K562 (cell line): ENCODE data around the gene DLK1. TPM values are rescaled to one million over a fixed set of nuclear protein-coding genes. Genes with fewer than 3 reads are reported as not detected.

Experiments used
- ATF1 ChIP-seq, 2 experiments: fragments of 450-650 bp in 1 of 2; IDR thresholded peaks; 2 replicates each; pipeline ENCODE4 v1.6.1; 2016; ENCODE audit warnings: missing compliant biosample characterization in 1 of 2, missing genetic modification characterization in 1 of 2
- CBX3 ChIP-seq, 2 experiments: IDR thresholded peaks; 1 replicate in 1 of 2; 2 replicates in 1 of 2; pipeline ENCODE4 v1.6.1; 2012; ENCODE audit warnings: inconsistent platforms in 2 of 2, low read length in 2 of 2, borderline replicate concordance in 1 of 2, control low read depth in 1 of 2
- CREM ChIP-seq: IDR thresholded peaks from 2 replicates; pipeline ENCODE4 v1.6.1; 2014; ENCODE audit warnings: antibody characterized with exemption, low read depth
- DNMT1 ChIP-seq: fragments of 450-650 bp; IDR thresholded peaks from 2 replicates; pipeline ENCODE4 v1.6.1; 2016; ENCODE audit warnings: antibody characterized with exemption, mild to moderate bottlenecking
- DPF2 ChIP-seq: fragments of 450-650 bp; IDR thresholded peaks from 2 replicates; pipeline ENCODE4 v1.6.1; 2016
- EP400 ChIP-seq: fragments of 450-650 bp; IDR thresholded peaks from 2 replicates; pipeline ENCODE4 v1.6.1; 2017; ENCODE audit warnings: antibody characterized with exemption, mild to moderate bottlenecking, moderate library complexity
- MAFF ChIP-seq: IDR thresholded peaks from 2 replicates; pipeline ENCODE4 v1.6.1; 2012; ENCODE audit warnings: low read length, improper control_type of control experiment
- NCOA1 ChIP-seq: fragments of 450-650 bp; IDR thresholded peaks from 2 replicates; pipeline ENCODE4 v1.6.1; 2016; ENCODE audit warnings: low read depth
- PHF21A ChIP-seq: fragments of 450-650 bp; IDR thresholded peaks from 2 replicates; pipeline ENCODE4 v1.6.1; 2017; ENCODE audit warnings: low read depth, borderline replicate concordance
- RCOR1 ChIP-seq, 2 experiments: IDR thresholded peaks; 2 replicates each; pipeline ENCODE4 v1.6.1; 2012; ENCODE audit warnings: low read depth in 2 of 2, low read length in 2 of 2, borderline replicate concordance in 1 of 2, improper control_type of control experiment in 1 of 2
- SMARCC2 ChIP-seq: fragments of 450-650 bp; IDR thresholded peaks from 2 replicates; pipeline ENCODE4 v1.6.1; 2017; ENCODE audit warnings: antibody characterized with exemption, moderate library complexity, mild to moderate bottlenecking, low read depth
- SOX6 ChIP-seq: fragments of 450-650 bp; IDR thresholded peaks from 2 replicates; pipeline ENCODE4 v1.6.1; 2014; ENCODE audit warnings: mild to moderate bottlenecking
- STAT5A ChIP-seq: IDR thresholded peaks from 2 replicates; pipeline ENCODE4 v1.6.1; 2012; ENCODE audit warnings: low read length, inconsistent platforms, borderline replicate concordance
- TAL1 ChIP-seq: fragments of 450-650 bp; IDR thresholded peaks from 2 replicates; pipeline ENCODE4 v1.6.1; 2016; ENCODE audit warnings: mild to moderate bottlenecking
- TBL1XR1 ChIP-seq, 2 experiments: IDR thresholded peaks; 2 replicates each; pipeline ENCODE4 v1.6.1; 2012; ENCODE audit warnings: improper control_type of control experiment in 2 of 2, low read length in 2 of 2, mild to moderate bottlenecking in 1 of 2
- ZNF174 ChIP-seq: fragments of 250-450 bp; sonication (Bioruptor Pico); IDR thresholded peaks from 2 replicates; pipeline ENCODE4 v1.4.0; 2020; ENCODE audit warnings: mild to moderate bottlenecking
- ZNF282 ChIP-seq: sonication (generic); formaldehyde crosslinking; IDR thresholded peaks from 2 replicates; pipeline ENCODE4 v1.8.1; 2023; ENCODE audit warnings: missing genetic modification reagents
- ZNF644 ChIP-seq: fragments of 200-800 bp; sonication (Bioruptor generic); IDR thresholded peaks from 2 replicates; pipeline ENCODE4 v1.6.1; 2016; ENCODE audit warnings: low read depth, missing genetic modification characterization, missing compliant biosample characterization
- ZNF778 ChIP-seq: fragments of 450-650 bp; formaldehyde crosslinking; IDR thresholded peaks from 2 replicates; pipeline ENCODE4 v1.4.0; 2020; ENCODE audit warnings: mild to moderate bottlenecking, moderate library complexity
- polyA plus RNA-seq, 8 experiments: library from polyadenylated mRNA; depleted of rRNA in 4 of 8; stranded (reverse) in 5 of 8; unstranded in 3 of 8; fragments of >200 nt; fragmentation: Nextera tagmentation in 2 of 8; fragmentation: Illumina TruSeq in 1 of 8; extraction: Ambion mirVana in 2 of 8; extraction: Trizol in 1 of 8; gene quantifications; 2 replicates each; pipeline versions ENCODE4 v1.2.1 to v1.2.3, GENCODE V29; 2011 to 2014; ENCODE audit warnings: inconsistent platforms in 1 of 8, missing spikeins in 1 of 8
- total RNA-seq, 7 experiments: library from RNA; depleted of rRNA in 6 of 7; stranded (reverse); fragments of >200 nt in 6 of 7; fragmentation: Illumina TruSeq in 2 of 7; extraction: Trizol in 2 of 7; gene quantifications; 2 replicates each; pipeline versions ENCODE4 v1.2.1 to v1.2.3, GENCODE V29; 2011 to 2021; ENCODE audit warnings: low replicate concordance in 1 of 7
- TF ChIP-seq, protein P1 (sequence below), 2 experiments: IDR thresholded peaks in 1 of 2; conservative IDR thresholded peaks in 1 of 2; 2 replicates each; pipeline ENCODE4 v1.6.1; 2016; ENCODE audit warnings: low read depth in 2 of 2, mild to moderate bottlenecking in 1 of 2, missing compliant biosample characterization in 1 of 2, missing genetic modification characterization in 1 of 2, moderate library complexity in 1 of 2
- TF ChIP-seq, protein P2 (sequence below), 2 experiments: fragments of 150-350 bp in 1 of 2; IDR thresholded peaks; 2 replicates each; pipeline ENCODE4 v1.6.1; 2012 to 2016; ENCODE audit warnings: low read depth in 2 of 2, low read length in 2 of 2, mild to moderate bottlenecking in 1 of 2, moderate library complexity in 1 of 2

Gene DLK1
- total and polyA plus RNA-seq, 9 of the 15 experiments (the other 6 are each of a cell fraction or from before 2014, with no cell fraction given): 4.4 to 97.2 (median 15.3) TPM

DNA sequence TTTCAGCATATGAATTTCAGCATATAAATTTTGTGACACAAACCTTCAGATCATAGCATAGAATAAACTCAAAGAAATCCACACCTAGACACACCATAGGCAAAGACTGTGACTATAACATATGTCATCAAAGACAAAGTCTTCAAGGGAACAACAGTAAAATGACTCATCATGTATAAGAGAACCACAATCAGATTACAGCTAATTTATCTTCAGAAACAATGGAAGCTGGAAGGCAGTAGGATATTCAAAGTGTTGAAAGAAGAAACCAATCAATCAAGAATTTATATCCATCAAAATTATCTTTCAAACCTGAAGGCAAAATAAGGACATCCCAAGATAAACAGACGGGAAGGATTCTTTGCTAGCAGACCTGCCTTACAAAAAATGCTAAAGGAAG, 29.0 kb downstream of the DLK1 start (continued):
- TF ChIP-seq, protein P1, sequence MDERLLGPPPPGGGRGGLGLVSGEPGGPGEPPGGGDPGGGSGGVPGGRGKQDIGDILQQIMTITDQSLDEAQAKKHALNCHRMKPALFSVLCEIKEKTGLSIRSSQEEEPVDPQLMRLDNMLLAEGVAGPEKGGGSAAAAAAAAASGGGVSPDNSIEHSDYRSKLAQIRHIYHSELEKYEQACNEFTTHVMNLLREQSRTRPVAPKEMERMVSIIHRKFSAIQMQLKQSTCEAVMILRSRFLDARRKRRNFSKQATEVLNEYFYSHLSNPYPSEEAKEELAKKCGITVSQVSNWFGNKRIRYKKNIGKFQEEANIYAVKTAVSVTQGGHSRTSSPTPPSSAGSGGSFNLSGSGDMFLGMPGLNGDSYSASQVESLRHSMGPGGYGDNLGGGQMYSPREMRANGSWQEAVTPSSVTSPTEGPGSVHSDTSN (CRISPR knock-in tag; IDR thresholded peaks at IDR 0.05; ENCODE audit: low read depth): no peak
- TF ChIP-seq, protein P1 (tag; conservative IDR thresholded peaks at IDR 0.05; ENCODE audit: low read depth): peak; percentile 95
- TF ChIP-seq STAT5A (0 out of 2 replicates have a peak, but pooled peaks have one; percentile 10), ZNF174 (CRISPR knock-in tag) (no peak), TBL1XR1 (IDR thresholded peaks at IDR 0.05; ENCODE audit: low read length in 2 of 2) (peak in 1 of 2 experiments; percentile 81; a peak in 2 of 4 replicates), EP400 (no peak), CBX3 (IDR thresholded peaks at IDR 0.05; ENCODE audit: borderline replicate concordance in 1 of 2, low read length in 2 of 2) (peak in 1 of 2 experiments; percentile 92; a peak in 1 of 3 replicates), PHF21A (no peak), ZNF282 (no peak), DPF2 (peak; percentile 90), RCOR1 (IDR thresholded peaks at IDR 0.05; ENCODE audit: borderline replicate concordance in 1 of 2, low read depth in 2 of 2, low read length in 2 of 2) (peak in 1 of 2 experiments; percentile 53; a peak in 1 of 4 replicates), CREM (0 out of 2 replicates have a peak, but pooled peaks have one; percentile 21), TAL1 (peak; percentile 60), SOX6 (peak; percentile 99), ZNF644 (tag) (0 out of 2 replicates have a peak, but pooled peaks have one; percentile 31), NCOA1 (peak; percentile 50; the same call in 1 of the 2 replicates), ATF1 (CRISPR knock-in tag; IDR thresholded peaks at IDR 0.05) (no peak), ATF1 (tag; IDR thresholded peaks at IDR 0.05) (peak; percentile 55; the same call in 1 of the 2 replicates), ZNF778 (CRISPR knock-in tag) (no peak), MAFF (peak; percentile 58; the same call in 1 of the 2 replicates), SMARCC2 (peak; percentile 58), DNMT1 (no peak)
- TF ChIP-seq, protein P2, sequence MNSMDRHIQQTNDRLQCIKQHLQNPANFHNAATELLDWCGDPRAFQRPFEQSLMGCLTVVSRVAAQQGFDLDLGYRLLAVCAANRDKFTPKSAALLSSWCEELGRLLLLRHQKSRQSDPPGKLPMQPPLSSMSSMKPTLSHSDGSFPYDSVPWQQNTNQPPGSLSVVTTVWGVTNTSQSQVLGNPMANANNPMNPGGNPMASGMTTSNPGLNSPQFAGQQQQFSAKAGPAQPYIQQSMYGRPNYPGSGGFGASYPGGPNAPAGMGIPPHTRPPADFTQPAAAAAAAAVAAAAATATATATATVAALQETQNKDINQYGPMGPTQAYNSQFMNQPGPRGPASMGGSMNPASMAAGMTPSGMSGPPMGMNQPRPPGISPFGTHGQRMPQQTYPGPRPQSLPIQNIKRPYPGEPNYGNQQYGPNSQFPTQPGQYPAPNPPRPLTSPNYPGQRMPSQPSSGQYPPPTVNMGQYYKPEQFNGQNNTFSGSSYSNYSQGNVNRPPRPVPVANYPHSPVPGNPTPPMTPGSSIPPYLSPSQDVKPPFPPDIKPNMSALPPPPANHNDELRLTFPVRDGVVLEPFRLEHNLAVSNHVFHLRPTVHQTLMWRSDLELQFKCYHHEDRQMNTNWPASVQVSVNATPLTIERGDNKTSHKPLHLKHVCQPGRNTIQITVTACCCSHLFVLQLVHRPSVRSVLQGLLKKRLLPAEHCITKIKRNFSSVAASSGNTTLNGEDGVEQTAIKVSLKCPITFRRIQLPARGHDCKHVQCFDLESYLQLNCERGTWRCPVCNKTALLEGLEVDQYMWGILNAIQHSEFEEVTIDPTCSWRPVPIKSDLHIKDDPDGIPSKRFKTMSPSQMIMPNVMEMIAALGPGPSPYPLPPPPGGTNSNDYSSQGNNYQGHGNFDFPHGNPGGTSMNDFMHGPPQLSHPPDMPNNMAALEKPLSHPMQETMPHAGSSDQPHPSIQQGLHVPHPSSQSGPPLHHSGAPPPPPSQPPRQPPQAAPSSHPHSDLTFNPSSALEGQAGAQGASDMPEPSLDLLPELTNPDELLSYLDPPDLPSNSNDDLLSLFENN (IDR thresholded peaks at IDR 0.05; ENCODE audit: low read depth in 2 of 2, low read length in 2 of 2): 0 out of 4 replicates have a peak, but pooled peaks of 1 of the 2 experiments have one; percentile 32
